GM12875 (cell line): ENCODE results near the gene CD163L1.

Experiments
- H3K4me3 ChIP-seq: one replicate; pipeline ENCODE4 v1.5.1; 2011; ENCODE audit warnings: low read depth, low read length, control low read depth
- CTCF ChIP-seq: IDR thresholded peaks from 2 replicates; pipeline ENCODE4 v1.5.1; 2011; ENCODE audit warnings: low read depth, mild to moderate bottlenecking, control low read depth, inconsistent platforms, low read length, moderate library complexity, borderline replicate concordance; ENCODE audit not compliant: insufficient read depth

CD163L1 gene

GRCh38 chr12:7327918-7328317 is 116.0 kb downstream of the CD163L1 start:
- H3K4me3 ChIP-seq = no peak overlapping the region
- no peak for TF ChIP-seq CTCF

GRCh38 chr12:7324176-7324575 is 119.8 kb downstream of the CD163L1 start:
- H3K4me3 ChIP-seq = no peak overlapping the region
- TF ChIP-seq CTCF = no peak

GRCh38 chr12:7322599-7322998 is 121.4 kb downstream of the CD163L1 start:
- TF ChIP-seq CTCF = no peak
- H3K4me3 ChIP-seq = no peak overlapping the region

GRCh38 chr12:7321624-7322023 is 122.3 kb downstream of the CD163L1 start:
- H3K4me3 ChIP-seq = no peak overlapping the region
- TF ChIP-seq CTCF = no peak

- H3K4me3 ChIP-seq = no peak overlapping the region
- TF ChIP-seq CTCF = no peak
These were observed 124.0 kb downstream of the CD163L1 start for GRCh38 chr12:7319930-7320329.

GRCh38 chr12:7310070-7310469 is 133.9 kb downstream of the CD163L1 start:
- no peak for TF ChIP-seq CTCF
- H3K4me3 ChIP-seq = no peak overlapping the region
